Uterus (tissue), 4 donors: ENCODE data around the gene SIGLEC10. TPM values are rescaled to one million over a fixed set of nuclear protein-coding genes. Genes with fewer than 3 reads are reported as not detected.

Source experiments
- DNase-seq, 2 donors: peaks; one replicate each; pipeline ENCODE4 v3.0.0-alpha.2; 2019 to 2020
- H3K27ac ChIP-seq, 2 donors: fragments of 200-600 bp; sonication (generic); 1 replicate in 1 of 2; 2 replicates in 1 of 2; pipeline ENCODE4 v1.5.1; 2016 to 2018
- H3K27me3 ChIP-seq, 2 donors: fragments of 200-600 bp; sonication (generic); one replicate each; pipeline ENCODE4 v1.5.1; 2018 to 2019; ENCODE audit warnings: control low read depth in 1 of 2
- H3K36me3 ChIP-seq, 2 donors: fragments of 200-600 bp; sonication (generic); one replicate each; pipeline ENCODE4 v1.5.1; 2019; ENCODE audit warnings: control low read depth in 1 of 2
- H3K4me1 ChIP-seq, 2 donors: fragments of 200-600 bp; sonication (generic); one replicate each; pipeline ENCODE4 v1.5.1; 2018 to 2019; ENCODE audit warnings: control low read depth in 1 of 2
- H3K4me3 ChIP-seq, 2 donors: fragments of 200-600 bp; sonication (generic); 1 replicate in 1 of 2; 2 replicates in 1 of 2; pipeline ENCODE4 v1.5.1; 2018 to 2019; ENCODE audit warnings: mild to moderate bottlenecking in 1 of 2
- H3K9me3 ChIP-seq, 2 donors: fragments of 200-600 bp; sonication (generic); one replicate each; pipeline ENCODE4 v1.5.1; 2019; ENCODE audit warnings: control low read depth in 1 of 2
- POLR2A ChIP-seq, 2 donors: fragments of 450-650 bp; IDR thresholded peaks; one replicate each; pipeline ENCODE4 v1.6.1; 2016; ENCODE audit warnings: antibody characterized with exemption in 2 of 2, mild to moderate bottlenecking in 1 of 2, moderate library complexity in 1 of 2
- intact Hi-C: fragments of 100-400 bp; cut with DNase I; formaldehyde crosslinking; loops from one replicate; pipeline ENCODE4 v1.15.1; 2023; ENCODE audit warnings: low total_unique reads
- total RNA-seq, 4 donors: library from RNA; depleted of rRNA in 3 of 4; stranded (reverse); fragments of >200 nt in 3 of 4; gene quantifications; one replicate each; pipeline versions ENCODE4 v1.1.0 to v1.2.4, GENCODE V29; 2014 to 2023
- TF ChIP-seq, protein P1 (sequence below), 4 experiments: fragments of 200-600 bp in 2 of 4; fragments of 450-650 bp in 2 of 4; sonication (generic) in 2 of 4; IDR thresholded peaks; one replicate each; pipeline ENCODE4 v1.5.1; 2016 to 2019; ENCODE audit warnings: antibody characterized with exemption in 4 of 4, mild to moderate bottlenecking in 2 of 4, moderate library complexity in 1 of 4
- donor health status: DM: yes; HTN: yes; CAD: no.

Gene SIGLEC10
- total RNA-seq, 4 donors from 2014 or later, result 0.26 to 11.2 (median 1.1) TPM

DNA sequence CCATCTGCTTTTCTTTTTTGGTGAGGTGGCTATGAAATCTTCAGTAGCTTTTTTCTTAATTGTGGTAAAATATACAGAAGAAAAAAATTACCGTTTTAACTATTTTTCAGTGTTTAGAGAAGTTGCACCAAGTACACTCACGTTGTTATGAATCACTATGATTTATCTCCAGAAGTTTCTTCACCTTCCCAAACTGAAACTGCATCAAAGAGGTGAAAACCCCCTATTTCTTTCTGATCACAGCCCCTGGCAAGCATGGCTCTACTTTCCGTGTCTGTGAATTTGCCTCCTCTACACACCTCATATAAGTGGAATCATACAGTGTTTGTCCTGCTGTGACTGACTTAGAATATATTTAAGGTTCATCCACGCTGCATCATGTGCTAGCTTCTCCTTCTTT is 15.6 kb upstream of the SIGLEC10 start:
- TF ChIP-seq, protein P1, sequence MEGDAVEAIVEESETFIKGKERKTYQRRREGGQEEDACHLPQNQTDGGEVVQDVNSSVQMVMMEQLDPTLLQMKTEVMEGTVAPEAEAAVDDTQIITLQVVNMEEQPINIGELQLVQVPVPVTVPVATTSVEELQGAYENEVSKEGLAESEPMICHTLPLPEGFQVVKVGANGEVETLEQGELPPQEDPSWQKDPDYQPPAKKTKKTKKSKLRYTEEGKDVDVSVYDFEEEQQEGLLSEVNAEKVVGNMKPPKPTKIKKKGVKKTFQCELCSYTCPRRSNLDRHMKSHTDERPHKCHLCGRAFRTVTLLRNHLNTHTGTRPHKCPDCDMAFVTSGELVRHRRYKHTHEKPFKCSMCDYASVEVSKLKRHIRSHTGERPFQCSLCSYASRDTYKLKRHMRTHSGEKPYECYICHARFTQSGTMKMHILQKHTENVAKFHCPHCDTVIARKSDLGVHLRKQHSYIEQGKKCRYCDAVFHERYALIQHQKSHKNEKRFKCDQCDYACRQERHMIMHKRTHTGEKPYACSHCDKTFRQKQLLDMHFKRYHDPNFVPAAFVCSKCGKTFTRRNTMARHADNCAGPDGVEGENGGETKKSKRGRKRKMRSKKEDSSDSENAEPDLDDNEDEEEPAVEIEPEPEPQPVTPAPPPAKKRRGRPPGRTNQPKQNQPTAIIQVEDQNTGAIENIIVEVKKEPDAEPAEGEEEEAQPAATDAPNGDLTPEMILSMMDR (IDR thresholded peaks at IDR 0.05), result no peak
- TF ChIP-seq POLR2A (IDR thresholded peaks at IDR 0.05), result no peak
- H3K9me3 ChIP-seq, result no peaks in the 10 kb centered on the region
- no peak overlapping the region for H3K4me3 ChIP-seq
- no peaks in the 10 kb centered on the region for H3K4me1 ChIP-seq
- no peak overlapping the region for H3K27ac ChIP-seq
- intact Hi-C loops, result no loop called here
- no peaks in the 10 kb centered on the region for H3K27me3 ChIP-seq
- H3K36me3 ChIP-seq, result no peaks in the 10 kb centered on the region
- DNase-seq, result no peak

DNA sequence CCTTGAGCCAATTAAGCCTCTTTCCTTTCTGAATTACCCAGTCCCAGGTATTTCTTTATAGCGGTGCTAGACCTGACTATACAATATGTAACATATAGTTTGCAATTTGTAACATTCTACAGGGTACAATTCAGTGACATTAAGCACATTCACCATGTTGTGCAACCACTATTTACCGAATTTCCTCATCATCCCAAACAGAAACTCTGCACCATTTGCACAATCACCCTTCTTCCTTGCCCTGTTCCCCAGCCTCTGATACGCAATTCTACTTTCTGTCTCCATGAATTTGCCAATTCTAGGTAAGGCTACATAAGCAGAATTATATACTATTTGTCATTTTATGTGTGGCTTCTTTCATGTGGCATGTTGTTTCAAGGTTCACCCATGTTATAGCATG is 13.7 kb upstream of the SIGLEC10 start:
- intact Hi-C loops, result no loop called here
- Histone ChIP-seq H3K27me3 (no peaks in the 10 kb centered on the region), H3K27ac (no peak overlapping the region)

DNA sequence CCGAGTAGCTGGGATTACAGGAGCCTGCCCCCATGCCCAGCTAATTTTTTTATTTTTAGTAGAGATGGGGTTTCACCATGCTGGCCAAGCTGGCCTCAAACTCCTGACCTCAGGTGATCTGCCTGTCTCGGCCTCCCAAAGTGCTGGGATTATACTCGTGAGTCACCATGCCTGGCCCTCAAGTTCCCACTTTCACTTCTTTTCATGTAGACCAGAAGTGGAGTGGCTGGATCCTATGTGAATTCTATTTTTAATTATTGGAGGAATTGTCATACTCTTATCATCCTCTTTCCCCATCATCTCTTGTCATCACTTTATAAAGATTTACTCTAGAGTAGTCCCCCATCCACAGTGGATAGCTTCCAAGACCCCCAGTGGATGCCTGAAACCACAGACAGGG is 12.8 kb upstream of the SIGLEC10 start:
- Histone ChIP-seq H3K9me3 (no peaks in the 10 kb centered on the region), H3K27ac (no peak overlapping the region), H3K4me1 (no peaks in the 10 kb centered on the region), H3K4me3 (no peak overlapping the region), H3K27me3 (no peaks in the 10 kb centered on the region), H3K36me3 (no peaks in the 10 kb centered on the region)
- intact Hi-C loops, result no loop called here
- no peak for DNase-seq
- no peak for TF ChIP-seq POLR2A (IDR thresholded peaks at IDR 0.05)
- TF ChIP-seq, protein P1 (IDR thresholded peaks at IDR 0.05), result no peak

More for the DNA sequence above, 13.7 kb upstream of the SIGLEC10 start:
- no peaks in the 10 kb centered on the region for H3K9me3 ChIP-seq
- H3K4me3 ChIP-seq, result no peak overlapping the region
- no peaks in the 10 kb centered on the region for H3K36me3 ChIP-seq
- TF ChIP-seq, protein P1 (IDR thresholded peaks at IDR 0.05), result no peak
- TF ChIP-seq POLR2A (IDR thresholded peaks at IDR 0.05), result no peak
- DNase-seq, result no peak
- no peaks in the 10 kb centered on the region for H3K4me1 ChIP-seq

DNA sequence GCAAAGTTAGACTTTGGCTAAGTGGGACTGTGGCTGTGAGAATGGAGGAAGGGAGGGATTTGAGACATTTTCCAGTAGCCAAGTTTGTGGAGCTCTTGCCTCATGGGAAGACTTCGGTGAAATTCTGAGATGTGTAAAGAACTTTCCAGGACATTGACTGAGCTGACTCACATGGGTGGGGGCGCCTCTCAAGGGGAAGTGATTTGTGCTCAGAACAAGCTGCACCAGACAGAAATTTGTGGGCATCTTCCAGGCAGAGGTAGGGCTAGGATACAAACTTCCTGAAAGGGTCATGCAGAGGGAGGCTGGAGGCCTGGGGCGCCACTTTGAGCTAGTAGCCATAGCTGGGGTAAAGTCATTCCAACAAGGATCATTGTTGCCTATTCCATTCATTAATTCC is 9.8 kb upstream of the SIGLEC10 start:
- no peaks in the 10 kb centered on the region for H3K27me3 ChIP-seq
- no peaks in the 10 kb centered on the region for H3K9me3 ChIP-seq
- no peak overlapping the region for H3K27ac ChIP-seq
- intact Hi-C loops, result no loop called here
- TF ChIP-seq POLR2A (IDR thresholded peaks at IDR 0.05), result no peak
- no peaks in the 10 kb centered on the region for H3K36me3 ChIP-seq
- no peak for DNase-seq
- no peak overlapping the region for H3K4me3 ChIP-seq
- H3K4me1 ChIP-seq, result no peaks in the 10 kb centered on the region

DNA sequence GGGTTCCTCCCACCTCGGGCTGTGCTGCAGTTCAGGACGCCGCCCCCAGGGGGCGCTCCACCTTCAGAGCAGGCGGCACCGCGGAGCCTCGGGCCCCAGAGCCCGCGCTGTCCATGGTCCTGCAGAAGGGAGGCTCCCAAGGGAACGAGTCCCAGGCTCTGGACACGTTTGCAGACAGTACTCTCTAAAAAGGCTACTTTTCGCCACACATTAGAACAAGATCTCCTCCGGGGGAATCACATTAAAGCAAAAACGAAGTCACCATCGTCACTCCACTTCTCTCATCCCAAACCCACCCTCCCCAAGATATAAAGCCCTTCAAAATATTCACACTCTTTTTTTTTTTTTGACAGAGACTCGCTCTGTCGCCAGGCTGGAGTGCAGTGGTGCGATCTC is 4.6 kb upstream of the SIGLEC10 start:
- intact Hi-C loops, result no loop called here
- Histone ChIP-seq H3K4me3 (no peak overlapping the region), H3K27me3 (no peaks in the 10 kb centered on the region), H3K4me1 (no peaks in the 10 kb centered on the region), H3K36me3 (no peaks in the 10 kb centered on the region), H3K27ac (no peak overlapping the region), H3K9me3 (no peaks in the 10 kb centered on the region)
- TF ChIP-seq, protein P1 (IDR thresholded peaks at IDR 0.05), result peak; percentile 43 to 63 (median 52)
- no peak for TF ChIP-seq POLR2A (IDR thresholded peaks at IDR 0.05)
- DNase-seq, result peak in 1 of 2 donors; percentile 39
